ENCODE measurements around the gene AASDHPPT.

- TF ChIP-seq, protein P1, sequence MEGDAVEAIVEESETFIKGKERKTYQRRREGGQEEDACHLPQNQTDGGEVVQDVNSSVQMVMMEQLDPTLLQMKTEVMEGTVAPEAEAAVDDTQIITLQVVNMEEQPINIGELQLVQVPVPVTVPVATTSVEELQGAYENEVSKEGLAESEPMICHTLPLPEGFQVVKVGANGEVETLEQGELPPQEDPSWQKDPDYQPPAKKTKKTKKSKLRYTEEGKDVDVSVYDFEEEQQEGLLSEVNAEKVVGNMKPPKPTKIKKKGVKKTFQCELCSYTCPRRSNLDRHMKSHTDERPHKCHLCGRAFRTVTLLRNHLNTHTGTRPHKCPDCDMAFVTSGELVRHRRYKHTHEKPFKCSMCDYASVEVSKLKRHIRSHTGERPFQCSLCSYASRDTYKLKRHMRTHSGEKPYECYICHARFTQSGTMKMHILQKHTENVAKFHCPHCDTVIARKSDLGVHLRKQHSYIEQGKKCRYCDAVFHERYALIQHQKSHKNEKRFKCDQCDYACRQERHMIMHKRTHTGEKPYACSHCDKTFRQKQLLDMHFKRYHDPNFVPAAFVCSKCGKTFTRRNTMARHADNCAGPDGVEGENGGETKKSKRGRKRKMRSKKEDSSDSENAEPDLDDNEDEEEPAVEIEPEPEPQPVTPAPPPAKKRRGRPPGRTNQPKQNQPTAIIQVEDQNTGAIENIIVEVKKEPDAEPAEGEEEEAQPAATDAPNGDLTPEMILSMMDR (conservative IDR thresholded peaks at IDR 0.05; ENCODE audit: low read length), result no peak
- no peak for TF ChIP-seq EZH2phosphoT487 (IDR thresholded peaks at IDR 0.05; ENCODE audit: borderline replicate concordance)
Observed at GRCh38 chr11:106082096-106082495, 4.6 kb downstream of the AASDHPPT start.
